Ascending aorta (tissue), 2 donors: ENCODE data around the gene SNRNP25. TPM values are rescaled to one million over a fixed set of nuclear protein-coding genes. Genes with fewer than 3 reads are reported as not detected.
"Not testable (repeated sequence)": the region's sequence is repeated elsewhere in the genome, so short reads cannot be mapped to it uniquely, and the experiment has no call there.

Experiments
- DNase-seq, 2 donors: peaks; one replicate each; pipeline ENCODE4 v3.0.0-alpha.2; 2019; ENCODE audit warnings: low spot score in 2 of 2
- H3K27ac ChIP-seq, 2 donors: fragments of 200-600 bp; sonication (generic); one replicate each; pipeline ENCODE4 v1.5.1; 2016 to 2017; ENCODE audit warnings: mild to moderate bottlenecking in 1 of 2
- H3K27me3 ChIP-seq: fragments of 200-600 bp; sonication (generic); one replicate; pipeline ENCODE4 v1.5.1; 2017
- H3K36me3 ChIP-seq, 2 donors: fragments of 200-600 bp; sonication (generic); one replicate each; pipeline ENCODE4 v1.5.1; 2016
- H3K4me1 ChIP-seq, 2 donors: fragments of 200-600 bp; sonication (generic); one replicate each; pipeline ENCODE4 v1.5.1; 2016 to 2017; ENCODE audit warnings: mild to moderate bottlenecking in 1 of 2
- H3K4me3 ChIP-seq, 2 donors: fragments of 200-600 bp; sonication (generic); one replicate each; pipeline ENCODE4 v1.5.1; 2016 to 2017; ENCODE audit warnings: mild to moderate bottlenecking in 1 of 2
- H3K9me3 ChIP-seq, 2 donors: fragments of 200-600 bp; sonication (generic); one replicate each; pipeline ENCODE4 v1.5.1; 2016
- intact Hi-C: fragments of 100-400 bp; cut with DNase I; formaldehyde crosslinking; loops from one replicate; pipeline ENCODE4 v1.15.1; 2023
- total RNA-seq: library from RNA; depleted of rRNA; stranded (reverse); fragments of >200 nt; gene quantifications from one replicate; pipeline ENCODE4 v1.1.0, GENCODE V29; 2016
- TF ChIP-seq, protein P1 (sequence below), 3 experiments: fragments of 200-600 bp in 2 of 3; fragments of 450-650 bp in 1 of 3; sonication (generic) in 2 of 3; IDR thresholded peaks; one replicate each; pipeline ENCODE4 v1.5.1; 2016 to 2019; ENCODE audit warnings: antibody characterized with exemption in 3 of 3, mild to moderate bottlenecking in 1 of 3, moderate library complexity in 1 of 3

The SNRNP25 gene
- total RNA-seq, 1 donor from 2014 or later, result not detected

DNA sequence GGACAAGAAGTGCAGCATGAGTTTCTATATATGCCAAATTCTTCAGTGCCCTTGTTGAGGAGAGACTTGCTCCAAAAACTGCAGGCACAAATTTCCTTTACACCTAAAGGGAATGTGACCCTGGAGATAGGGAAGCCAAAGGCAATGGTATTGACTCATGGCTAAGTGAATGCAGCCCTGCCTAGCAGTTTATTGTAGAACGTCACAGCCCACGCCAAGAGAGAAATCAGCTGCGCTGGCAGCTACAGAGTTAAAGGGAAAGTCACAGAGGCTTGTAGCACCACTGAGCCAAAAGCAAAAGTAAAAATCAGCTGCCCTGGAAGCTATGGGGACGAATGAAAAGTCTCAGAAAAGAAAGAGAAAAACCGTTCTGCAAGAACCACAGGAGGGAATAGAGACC lies 10.3 kb upstream of the SNRNP25 start:
- H3K36me3 ChIP-seq, result peaks cover 13 to 25% of the 10 kb centered on the region in 2 donors
- H3K9me3 ChIP-seq, result no peaks in the 10 kb centered on the region
- H3K27me3 ChIP-seq, result no peaks in the 10 kb centered on the region
- intact Hi-C loops, result no loop called here
- no peak overlapping the region for H3K27ac ChIP-seq
- no peak for DNase-seq
- H3K4me3 ChIP-seq, result no peak overlapping the region
- TF ChIP-seq, protein P1, sequence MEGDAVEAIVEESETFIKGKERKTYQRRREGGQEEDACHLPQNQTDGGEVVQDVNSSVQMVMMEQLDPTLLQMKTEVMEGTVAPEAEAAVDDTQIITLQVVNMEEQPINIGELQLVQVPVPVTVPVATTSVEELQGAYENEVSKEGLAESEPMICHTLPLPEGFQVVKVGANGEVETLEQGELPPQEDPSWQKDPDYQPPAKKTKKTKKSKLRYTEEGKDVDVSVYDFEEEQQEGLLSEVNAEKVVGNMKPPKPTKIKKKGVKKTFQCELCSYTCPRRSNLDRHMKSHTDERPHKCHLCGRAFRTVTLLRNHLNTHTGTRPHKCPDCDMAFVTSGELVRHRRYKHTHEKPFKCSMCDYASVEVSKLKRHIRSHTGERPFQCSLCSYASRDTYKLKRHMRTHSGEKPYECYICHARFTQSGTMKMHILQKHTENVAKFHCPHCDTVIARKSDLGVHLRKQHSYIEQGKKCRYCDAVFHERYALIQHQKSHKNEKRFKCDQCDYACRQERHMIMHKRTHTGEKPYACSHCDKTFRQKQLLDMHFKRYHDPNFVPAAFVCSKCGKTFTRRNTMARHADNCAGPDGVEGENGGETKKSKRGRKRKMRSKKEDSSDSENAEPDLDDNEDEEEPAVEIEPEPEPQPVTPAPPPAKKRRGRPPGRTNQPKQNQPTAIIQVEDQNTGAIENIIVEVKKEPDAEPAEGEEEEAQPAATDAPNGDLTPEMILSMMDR (IDR thresholded peaks at IDR 0.05), result no peak
- no peaks in the 10 kb centered on the region for H3K4me1 ChIP-seq

DNA sequence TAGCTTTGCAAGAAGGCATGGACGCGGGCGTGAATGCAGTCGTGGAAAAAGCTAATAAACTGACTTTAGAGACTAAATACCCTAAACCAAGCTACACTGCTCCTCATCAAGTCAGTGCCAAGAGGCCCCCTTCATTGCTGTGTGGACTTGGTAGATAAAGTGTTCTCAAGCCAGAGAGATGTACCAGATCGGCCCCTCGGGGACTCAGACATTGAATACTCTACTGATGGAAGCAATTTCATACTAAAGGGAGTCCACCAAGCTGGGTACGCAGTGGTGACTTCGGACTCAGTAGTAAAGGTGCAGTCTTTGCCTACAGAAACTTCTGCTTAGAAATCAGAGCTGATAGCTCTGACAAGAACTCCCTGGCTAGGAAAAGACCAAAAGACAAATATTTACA lies 9.0 kb upstream of the SNRNP25 start:
- Histone ChIP-seq H3K9me3 (no peaks in the 10 kb centered on the region), H3K27me3 (no peaks in the 10 kb centered on the region), H3K4me1 (no peaks in the 10 kb centered on the region), H3K36me3 (peaks cover 13 to 25% of the 10 kb centered on the region in 2 donors), H3K27ac (no peak overlapping the region), H3K4me3 (no peak overlapping the region)
- intact Hi-C loops, result no loop called here
- peak in 1 of 2 donors; percentile 50 for DNase-seq
- TF ChIP-seq, protein P1 (IDR thresholded peaks at IDR 0.05), result no peak

DNA sequence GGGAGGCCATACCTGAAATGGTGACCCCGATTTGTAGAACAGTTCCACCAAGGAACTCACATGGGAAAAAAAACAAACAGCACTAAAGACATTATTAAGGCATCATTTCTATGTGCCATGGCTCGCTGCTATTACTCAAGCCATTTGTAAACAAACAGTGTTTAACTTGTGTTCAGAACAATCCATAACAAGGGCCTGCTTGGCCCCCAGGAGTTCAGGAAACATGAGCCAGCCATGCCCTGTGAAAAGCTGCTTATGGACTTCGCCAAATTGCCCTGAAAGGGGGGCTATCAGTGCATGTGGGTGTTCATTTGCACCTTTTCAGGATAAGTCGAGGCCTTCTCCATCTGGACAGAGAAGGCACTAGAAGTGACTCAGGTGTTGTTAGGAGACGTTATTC lies 8.2 kb upstream of the SNRNP25 start:
- H3K4me1 ChIP-seq, result no peaks in the 10 kb centered on the region
- peaks cover 13 to 25% of the 10 kb centered on the region in 2 donors for H3K36me3 ChIP-seq
- H3K27ac ChIP-seq, result no peak overlapping the region
- no peak for DNase-seq
- H3K4me3 ChIP-seq, result no peak overlapping the region
- no peaks in the 10 kb centered on the region for H3K9me3 ChIP-seq
- no peaks in the 10 kb centered on the region for H3K27me3 ChIP-seq
- intact Hi-C loops, result no loop called here
- TF ChIP-seq, protein P1 (IDR thresholded peaks at IDR 0.05), result no peak

DNA sequence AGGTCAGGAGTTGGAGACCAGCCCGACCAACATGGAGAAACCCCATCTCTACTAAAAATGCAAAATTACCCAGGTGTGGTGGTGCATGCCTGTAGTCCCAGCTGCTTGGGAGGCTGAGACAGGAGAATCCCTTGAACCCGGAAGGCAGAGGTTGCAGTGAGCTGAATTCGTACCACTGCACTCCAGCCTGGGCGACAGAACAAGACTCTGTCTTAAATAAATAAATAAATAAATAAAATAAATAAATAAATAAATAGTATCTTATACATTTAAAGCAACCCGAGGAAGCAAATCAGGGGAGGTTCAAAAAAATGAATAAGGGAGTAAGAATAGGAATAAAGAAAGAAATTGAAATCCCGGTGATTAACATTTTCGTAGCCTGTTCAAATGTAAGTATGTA lies 7.1 kb upstream of the SNRNP25 start:
- intact Hi-C loops, H3K27me3 ChIP-seq, DNase-seq: not testable (repeated sequence)

DNA sequence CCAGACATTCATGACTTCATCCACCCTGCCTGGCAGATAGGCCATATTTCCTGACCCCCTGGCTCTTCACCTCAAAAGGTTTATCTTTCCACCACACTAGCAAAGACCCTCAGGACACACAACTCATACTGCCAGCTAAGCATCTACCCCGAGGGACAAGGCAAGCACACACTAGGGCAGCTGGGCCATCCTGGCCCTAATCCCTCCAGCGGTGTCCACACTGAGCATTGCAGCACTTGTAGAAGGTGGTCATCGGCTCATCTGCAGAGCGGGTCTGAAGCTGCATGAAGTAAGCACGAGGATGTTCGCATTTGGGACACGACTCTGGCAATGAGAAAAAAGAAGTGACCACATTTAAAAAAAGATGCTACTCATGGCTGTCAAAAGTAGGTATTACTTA lies 6.4 kb upstream of the SNRNP25 start:
- H3K27ac ChIP-seq, result no peak overlapping the region
- H3K4me3 ChIP-seq, result no peak overlapping the region
- TF ChIP-seq, protein P1 (IDR thresholded peaks at IDR 0.05), result no peak
- H3K4me1 ChIP-seq, result no peaks in the 10 kb centered on the region
- peaks cover 13 to 24% of the 10 kb centered on the region in 2 donors for H3K36me3 ChIP-seq
- no peaks in the 10 kb centered on the region for H3K9me3 ChIP-seq
- peak in 1 of 2 donors; percentile 58 for DNase-seq
- no peaks in the 10 kb centered on the region for H3K27me3 ChIP-seq
- intact Hi-C loops, result no loop called here

More for the DNA sequence above, 7.1 kb upstream of the SNRNP25 start:
- H3K4me3 ChIP-seq, H3K9me3 ChIP-seq, H3K4me1 ChIP-seq, H3K27ac ChIP-seq: not testable (repeated sequence)
- H3K36me3 ChIP-seq, result peaks cover 13 to 25% of the 10 kb centered on the region in 2 donors

DNA sequence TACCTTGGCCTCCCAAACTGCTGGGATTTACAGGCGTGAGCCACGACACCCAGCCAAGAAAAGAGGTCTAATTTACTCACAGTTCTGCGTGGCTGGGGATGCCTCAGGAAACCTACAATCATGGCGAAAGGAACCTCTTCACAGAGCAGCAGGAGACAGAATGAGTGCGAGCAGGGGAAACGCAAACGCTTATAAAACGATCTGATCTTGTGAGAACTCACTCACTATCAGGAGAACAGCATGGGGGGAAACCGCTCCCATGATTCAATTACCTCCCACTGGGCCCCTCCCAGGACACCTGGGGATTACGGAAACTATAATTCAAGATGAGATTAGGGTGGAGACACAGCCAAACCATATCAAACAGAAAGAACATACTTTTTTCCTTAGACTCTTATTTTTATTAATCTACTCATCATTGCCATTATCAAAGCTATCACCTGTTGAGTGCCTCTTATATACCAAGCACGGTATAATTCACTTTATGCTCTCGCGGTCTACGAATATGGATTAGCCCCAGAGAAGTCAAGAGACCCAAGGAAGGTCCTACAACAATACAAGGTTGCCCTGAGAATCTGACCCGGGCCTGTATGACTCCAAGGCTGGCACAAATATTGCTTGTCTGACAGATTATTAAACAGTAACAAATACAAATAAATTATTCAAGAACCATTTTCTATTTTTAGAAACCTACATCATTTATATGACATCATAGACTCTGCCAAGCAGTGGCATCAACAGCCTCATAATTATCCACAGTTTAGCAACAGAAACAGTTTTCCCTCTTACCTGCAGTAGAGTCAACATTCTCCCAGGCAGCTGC lies 2.6 kb upstream of the SNRNP25 start:
- Histone ChIP-seq H3K4me1 (peaks cover 0 to 6% of the 10 kb centered on the region in 2 donors), H3K27ac (no peak overlapping the region), H3K36me3 (peaks cover 7 to 16% of the 10 kb centered on the region in 2 donors), H3K4me3 (no peak overlapping the region), H3K9me3 (no peaks in the 10 kb centered on the region), H3K27me3 (no peaks in the 10 kb centered on the region)
- DNase-seq, result peak in 1 of 2 donors; percentile 53
- intact Hi-C loops, result no loop called here
- TF ChIP-seq, protein P1 (IDR thresholded peaks at IDR 0.05), result no peak
